Measurements from ENCODE around the gene CAMTA1.
"Not testable (repeated sequence)": the region's sequence is repeated elsewhere in the genome, so short reads cannot be mapped to it uniquely, and the experiment has no call there.

CAMTA1 gene

GRCh38 chr1:7298749-7299151, 513.5 kb downstream of the CAMTA1 start:
- no peak for DNase-seq

DNA sequence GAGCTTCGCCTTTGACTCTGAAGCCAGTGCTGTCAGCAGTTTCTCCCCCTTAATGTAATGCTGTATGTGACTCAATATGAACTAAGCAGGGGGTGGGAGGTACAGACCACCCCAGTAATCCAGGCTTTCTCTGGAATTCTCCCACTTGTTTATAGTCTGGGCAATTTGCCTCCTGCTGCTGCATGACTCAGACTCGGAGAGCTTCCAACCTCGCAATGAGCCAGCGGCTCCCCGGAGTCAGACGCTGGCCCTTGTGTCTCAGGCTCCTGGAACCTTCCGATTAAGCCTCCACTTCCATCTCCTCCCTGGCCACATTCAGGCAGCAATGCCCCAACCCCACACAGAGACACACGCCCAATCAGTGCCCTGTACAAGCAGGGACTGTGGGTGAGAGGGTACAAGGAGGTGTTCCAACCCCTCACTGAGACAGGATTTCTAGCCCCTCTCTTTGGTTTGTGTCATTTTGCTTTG, 514.1 kb downstream of the CAMTA1 start:
- no peak for DNase-seq

DNA sequence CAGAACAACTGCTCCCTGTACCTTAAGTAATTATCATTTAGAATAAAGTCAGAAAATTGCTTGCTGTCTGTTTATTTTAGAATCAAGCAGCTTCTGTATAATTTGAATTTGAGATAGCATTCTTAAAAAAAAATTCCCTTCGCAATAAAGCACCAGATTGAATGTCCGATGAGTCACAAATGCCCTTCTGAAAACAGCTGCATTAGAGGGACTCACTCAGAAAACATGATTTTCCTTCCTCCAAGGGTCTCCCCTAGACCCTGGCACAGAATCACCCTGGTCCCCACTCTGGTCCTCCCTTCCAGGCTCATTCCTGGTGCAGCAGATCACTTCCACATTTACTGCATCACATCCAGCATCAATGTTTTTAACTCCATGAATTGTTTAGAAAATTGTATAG, 514.7 kb downstream of the CAMTA1 start:
- no peak for DNase-seq

- no peak for DNase-seq
Measured at GRCh38 chr1:7300893-7301663, 515.8 kb downstream of the CAMTA1 start.

DNA sequence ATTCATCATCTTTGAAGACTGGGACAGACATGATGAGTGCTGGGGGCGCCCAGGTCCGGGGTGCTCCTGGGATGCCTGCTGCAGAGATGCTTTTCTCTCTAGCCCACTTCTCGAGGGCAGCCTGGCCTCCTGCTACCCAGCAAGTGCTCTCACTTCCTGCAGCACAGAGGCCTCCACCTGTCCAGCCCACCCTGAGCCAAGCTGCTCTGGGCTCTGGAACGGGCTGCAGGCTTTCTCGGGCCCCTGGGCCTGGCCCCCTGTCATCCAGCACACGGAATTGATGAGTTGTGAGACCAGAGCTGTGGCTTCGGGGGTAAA, 516.4 kb downstream of the CAMTA1 start:
- no peak for DNase-seq

GRCh38 chr1:7302126-7302525, 516.9 kb downstream of the CAMTA1 start:
- DNase-seq = no peak

DNA sequence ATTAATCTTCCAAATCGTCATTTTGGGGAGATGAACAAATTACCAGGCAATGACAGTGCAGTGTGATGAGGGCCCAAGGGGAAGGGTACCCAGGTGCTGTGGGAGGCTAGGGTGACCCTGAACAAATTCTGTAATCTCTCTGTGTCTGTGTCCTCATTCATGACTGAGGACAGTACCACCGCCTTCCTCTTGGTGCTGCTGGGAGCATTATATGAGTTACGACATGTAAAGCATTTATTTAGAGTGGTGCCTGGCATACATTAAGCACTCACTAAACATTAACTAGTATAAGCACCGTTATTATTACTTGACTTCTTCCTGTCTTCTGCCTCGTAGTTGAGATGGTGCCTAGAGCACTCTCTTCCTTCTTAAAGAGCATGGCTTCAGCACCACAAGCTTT, 517.6 kb downstream of the CAMTA1 start:
- DNase-seq = no peak

DNA sequence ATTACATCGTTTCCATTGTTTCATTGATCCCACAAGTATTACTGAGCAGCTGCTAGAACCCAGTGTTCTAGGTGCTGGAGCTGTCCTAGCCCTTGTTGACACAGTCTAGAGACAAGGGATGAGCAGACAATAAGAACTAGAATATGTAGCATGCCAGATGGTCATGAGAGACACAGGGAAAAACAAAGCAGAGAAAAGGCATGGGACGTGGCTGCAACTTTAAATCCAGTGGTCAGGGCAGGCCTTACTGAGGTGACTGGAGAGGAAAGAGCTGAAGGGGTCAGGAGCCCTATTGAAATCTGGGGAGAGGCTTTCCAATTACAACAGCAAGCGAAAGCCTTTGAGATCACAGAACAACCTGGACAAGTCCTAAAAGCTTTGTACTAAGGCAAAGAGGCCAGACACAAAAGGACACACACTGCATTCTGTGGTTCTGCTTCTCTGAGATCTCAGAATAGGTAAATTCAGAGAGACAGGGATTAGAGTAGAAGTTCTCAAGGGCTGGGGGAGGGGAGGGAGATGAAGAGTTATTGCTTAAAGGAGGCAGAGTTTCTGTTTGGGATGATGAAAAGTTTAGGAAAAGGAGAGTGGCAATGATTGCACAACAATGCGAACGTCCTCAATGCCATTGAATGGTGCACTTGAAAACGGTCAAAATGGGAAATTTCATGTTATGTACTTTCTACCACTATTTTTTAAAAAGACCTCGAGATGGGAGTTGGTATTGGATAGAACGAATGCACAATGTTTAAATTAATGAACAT, 518.5 kb downstream of the CAMTA1 start:
- DNase-seq = no peak

GRCh38 chr1:7313081-7313546, 527.9 kb downstream of the CAMTA1 start:
- DNase-seq = no peak

GRCh38 chr1:7313826-7314225, 528.6 kb downstream of the CAMTA1 start:
- no peak for DNase-seq

GRCh38 chr1:7315316-7315715, 530.1 kb downstream of the CAMTA1 start:
- no peak for DNase-seq

DNA sequence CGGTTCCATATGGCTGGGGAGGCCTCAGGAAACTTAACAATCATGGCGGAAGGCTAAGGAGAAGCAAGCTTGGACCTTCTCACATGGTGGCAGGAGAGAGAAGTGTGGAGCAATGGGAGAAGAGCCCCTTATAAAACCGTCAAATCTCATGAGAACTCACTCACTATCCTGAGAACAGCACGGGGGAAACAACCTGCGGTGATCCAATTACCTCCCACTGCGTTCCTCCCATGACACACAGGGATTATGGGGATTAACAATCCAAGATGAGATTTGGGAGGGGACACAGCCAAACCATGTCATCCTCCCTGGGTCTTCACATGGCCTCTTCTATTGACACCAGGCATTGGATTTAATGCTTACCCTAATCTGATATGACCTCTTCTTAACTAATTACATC, 530.7 kb downstream of the CAMTA1 start:
- DNase-seq = no peak

GRCh38 chr1:7317888-7318287, 532.6 kb downstream of the CAMTA1 start:
- DNase-seq = no peak

GRCh38 chr1:7319196-7319595, 533.9 kb downstream of the CAMTA1 start:
- no peak for DNase-seq

DNA sequence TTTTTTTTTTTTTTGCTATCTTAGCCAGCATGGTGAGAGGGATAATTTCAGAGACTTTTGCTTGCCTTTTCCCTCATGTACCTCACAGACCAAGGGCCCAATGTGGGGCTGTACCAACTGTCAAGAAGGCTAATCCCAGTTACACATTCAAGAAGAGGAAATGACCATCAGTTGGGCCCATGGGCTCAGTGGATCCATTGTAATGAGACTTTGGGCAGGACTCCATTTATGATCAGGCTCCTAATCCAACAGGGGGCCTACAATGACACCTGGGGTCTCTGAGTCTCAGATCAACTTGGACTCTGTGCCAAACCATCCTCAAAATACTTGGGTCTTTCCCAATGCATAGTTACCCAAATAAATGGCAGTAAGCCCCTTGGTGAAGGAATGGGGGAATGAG, 535.4 kb downstream of the CAMTA1 start:
- no peak for DNase-seq

- DNase-seq = no peak
Measured at GRCh38 chr1:7322283-7322785, 537.1 kb downstream of the CAMTA1 start.

DNA sequence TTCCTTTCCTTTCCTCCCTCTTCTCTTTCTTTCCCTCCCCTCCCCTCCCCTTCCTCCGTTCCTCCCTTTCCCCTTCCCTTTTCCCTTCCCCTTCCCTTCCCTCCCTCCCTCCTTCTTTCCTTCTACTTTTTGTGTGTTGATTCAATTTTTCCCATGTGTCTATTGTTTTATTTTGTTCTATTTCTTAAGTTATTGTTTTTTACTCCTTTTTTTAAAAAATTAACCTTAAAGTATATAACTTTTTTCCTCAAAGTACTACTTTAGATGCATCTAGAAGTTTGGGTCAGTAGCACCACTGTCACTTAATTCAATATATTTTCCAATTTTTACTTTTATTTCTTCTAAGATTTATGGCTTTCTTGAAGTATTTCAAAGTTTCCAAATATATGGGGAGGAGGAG, 537.7 kb downstream of the CAMTA1 start:
- DNase-seq = no peak

- DNase-seq = no peak
Measured at GRCh38 chr1:7325254-7325653, 540.0 kb downstream of the CAMTA1 start.

DNA sequence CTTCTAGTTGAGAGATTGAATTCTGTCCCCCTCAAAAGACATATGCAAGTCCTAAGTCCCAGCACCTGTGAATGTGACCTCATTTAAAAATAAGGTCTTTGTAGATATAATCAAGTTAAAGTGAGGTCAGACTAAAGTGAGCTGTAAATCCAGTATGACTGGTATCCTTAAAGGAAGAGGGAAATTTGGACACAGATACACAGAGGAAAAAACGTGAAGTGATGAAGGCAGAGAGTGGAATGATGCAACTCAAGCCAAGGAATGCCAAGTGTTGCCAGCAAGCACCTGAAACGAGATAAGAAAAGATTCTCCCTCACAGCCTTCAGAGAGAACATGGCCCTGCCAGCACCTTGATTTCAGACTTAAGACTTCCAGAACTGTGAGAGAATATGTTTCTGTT, 541.1 kb downstream of the CAMTA1 start:
- DNase-seq = no peak

GRCh38 chr1:7327849-7328248, 542.6 kb downstream of the CAMTA1 start:
- no peak for DNase-seq

- no peak for DNase-seq
Measured at GRCh38 chr1:7329868-7330615, 544.8 kb downstream of the CAMTA1 start.

GRCh38 chr1:7330726-7331125, 545.5 kb downstream of the CAMTA1 start:
- not testable (repeated sequence) for DNase-seq

DNA sequence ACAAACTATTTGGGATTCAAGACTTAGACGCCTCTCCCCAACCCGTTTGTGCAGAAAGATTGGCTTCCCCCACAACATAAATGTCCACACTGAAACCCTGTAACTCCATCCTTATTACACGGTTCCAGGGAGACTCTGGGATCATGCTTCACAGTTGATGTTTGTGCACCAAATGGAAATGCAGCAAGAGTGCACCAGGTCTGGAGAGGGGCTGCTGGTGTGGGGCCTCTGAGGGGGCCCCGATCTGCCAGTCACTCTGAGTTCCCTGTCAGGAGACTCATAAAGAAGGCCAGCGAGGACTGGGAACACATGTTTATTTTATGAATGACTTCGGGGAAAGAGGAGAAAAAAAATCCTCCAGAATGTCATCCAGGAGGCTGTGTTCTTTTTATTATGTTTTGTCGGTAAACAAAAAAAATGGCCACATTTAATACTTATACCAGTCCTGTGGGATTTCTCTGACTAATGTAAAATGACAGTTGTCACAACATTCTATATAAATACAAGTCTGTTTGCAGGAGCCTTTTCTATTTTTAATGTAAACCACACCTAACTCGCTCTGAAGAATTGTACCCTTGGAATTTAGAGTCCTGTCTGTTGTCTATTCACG, 546.8 kb downstream of the CAMTA1 start:
- no peak for DNase-seq
